HG02884 (cell line): ENCODE data around the gene LRFN2.

Experiments
- ATAC-seq: cut with Tn5 transposase; IDR thresholded peaks from one replicate; pipeline ENCODE4 v1.9.1; 2021; ENCODE audit warnings: mild to moderate bottlenecking, moderate library complexity; ENCODE audit not compliant: unreplicated experiment

The LRFN2 gene

GRCh38 chr6:40479706-40480105 is 107.5 kb downstream of the LRFN2 start:
- no peak for ATAC-seq

GRCh38 chr6:40477246-40478126 is 109.7 kb downstream of the LRFN2 start:
- ATAC-seq = no peak

GRCh38 chr6:40476673-40477072 is 110.5 kb downstream of the LRFN2 start:
- no peak for ATAC-seq

GRCh38 chr6:40474937-40475336 is 112.2 kb downstream of the LRFN2 start:
- no peak for ATAC-seq

- ATAC-seq = no peak
Observed at GRCh38 chr6:40473026-40473425, 114.1 kb downstream of the LRFN2 start.

GRCh38 chr6:40472353-40472752 is 114.8 kb downstream of the LRFN2 start:
- ATAC-seq = no peak

GRCh38 chr6:40471243-40471642 is 115.9 kb downstream of the LRFN2 start:
- no peak for ATAC-seq

GRCh38 chr6:40469323-40469722 is 117.8 kb downstream of the LRFN2 start:
- ATAC-seq = no peak

- ATAC-seq = no peak
Observed at GRCh38 chr6:40466986-40467539, 120.1 kb downstream of the LRFN2 start.

GRCh38 chr6:40461643-40462042 is 125.5 kb downstream of the LRFN2 start:
- no peak for ATAC-seq

- ATAC-seq = no peak
Observed at GRCh38 chr6:40460380-40460779, 126.8 kb downstream of the LRFN2 start.

GRCh38 chr6:40457261-40457660 is 129.9 kb downstream of the LRFN2 start:
- no peak for ATAC-seq

GRCh38 chr6:40456390-40457013 is 130.7 kb downstream of the LRFN2 start:
- no peak for ATAC-seq

GRCh38 chr6:40455686-40456389 is 131.3 kb downstream of the LRFN2 start:
- ATAC-seq = no peak

- ATAC-seq = no peak
Observed at GRCh38 chr6:40450483-40450882, 136.7 kb downstream of the LRFN2 start.

GRCh38 chr6:40444811-40445210 is 142.4 kb downstream of the LRFN2 start:
- no peak for ATAC-seq

GRCh38 chr6:40444312-40444711 is 142.9 kb downstream of the LRFN2 start:
- ATAC-seq = no peak

GRCh38 chr6:40443842-40444241 is 143.3 kb downstream of the LRFN2 start:
- ATAC-seq = no peak

GRCh38 chr6:40442591-40442990 is 144.6 kb downstream of the LRFN2 start:
- no peak for ATAC-seq

- ATAC-seq = no peak
Observed at GRCh38 chr6:40441150-40441549, 146.0 kb downstream of the LRFN2 start.

- ATAC-seq = no peak
Observed at GRCh38 chr6:40440053-40440452, 147.1 kb downstream of the LRFN2 start.
